Activated gamma-delta T cell treated with Interleukin-2 at 50 U/mL for 16 hours (primary cell): ENCODE measurements around the gene GLYATL1.

ENCODE experiments used
- DNase-seq: peaks from one replicate; pipeline ENCODE4 v3.0.0-alpha.2; 2020

GLYATL1 gene

GRCh38 chr11:58927393-58928106 lies 11.7 kb upstream of the GLYATL1 start:
- DNase-seq = peak; percentile 25

GRCh38 chr11:58928107-58928499 lies 11.2 kb upstream of the GLYATL1 start:
- no peak for DNase-seq

- DNase-seq = no peak
Observed at GRCh38 chr11:58928691-58929090, 10.6 kb upstream of the GLYATL1 start.

- DNase-seq = no peak
Observed at GRCh38 chr11:58930926-58931325, 8.4 kb upstream of the GLYATL1 start.

GRCh38 chr11:58933661-58934060 lies 5.6 kb upstream of the GLYATL1 start:
- DNase-seq = no peak

- DNase-seq = no peak
Observed at GRCh38 chr11:58934945-58935513, 4.3 kb upstream of the GLYATL1 start.

- no peak for DNase-seq
Observed at GRCh38 chr11:58938398-58938797, 890 bp upstream of the GLYATL1 start.

GRCh38 chr11:58940028-58940427 lies 740 bp downstream of the GLYATL1 start:
- no peak for DNase-seq

GRCh38 chr11:58941838-58942237 lies 2.5 kb downstream of the GLYATL1 start:
- no peak for DNase-seq

- DNase-seq = no peak
Observed at GRCh38 chr11:58945663-58946062, 6.4 kb downstream of the GLYATL1 start.

GRCh38 chr11:58949184-58949583 lies 9.9 kb downstream of the GLYATL1 start:
- no peak for DNase-seq

GRCh38 chr11:58957922-58958321 lies 18.6 kb downstream of the GLYATL1 start:
- no peak for DNase-seq

GRCh38 chr11:58958500-58958899 lies 19.2 kb downstream of the GLYATL1 start:
- DNase-seq = peak; percentile 17

GRCh38 chr11:58963551-58964104 lies 24.3 kb downstream of the GLYATL1 start:
- no peak for DNase-seq

- DNase-seq = no peak
Observed at GRCh38 chr11:58965246-58965985, 26.1 kb downstream of the GLYATL1 start.

- no peak for DNase-seq
Observed at GRCh38 chr11:58968251-58968711, 29.0 kb downstream of the GLYATL1 start.

GRCh38 chr11:58977470-58977869 lies 38.2 kb downstream of the GLYATL1 start:
- DNase-seq = no peak

GRCh38 chr11:58979222-58979621 lies 39.9 kb downstream of the GLYATL1 start:
- DNase-seq = no peak

GRCh38 chr11:58980159-58980843 lies 41.0 kb downstream of the GLYATL1 start:
- no peak for DNase-seq

- DNase-seq = no peak
Observed at GRCh38 chr11:58992489-58992888, 53.2 kb downstream of the GLYATL1 start.

GRCh38 chr11:58994171-58994570 lies 54.9 kb downstream of the GLYATL1 start:
- DNase-seq = no peak

- no peak for DNase-seq
Observed at GRCh38 chr11:58998480-58999290, 59.4 kb downstream of the GLYATL1 start.
